Tibial nerve (tissue), 4 donors: Measurements from ENCODE around the gene CCDC78. TPM values are rescaled to one million over a fixed set of nuclear protein-coding genes. Genes with fewer than 3 reads are reported as not detected.

ENCODE experiments used
- DNase-seq, 2 donors: peaks; one replicate each; pipeline ENCODE4 v3.0.0-alpha.2; 2019; ENCODE audit warnings: low spot score in 2 of 2
- H3K27ac ChIP-seq, 4 donors: fragments of 200-600 bp; sonication (generic) in 3 of 4; one replicate each; pipeline ENCODE4 v1.5.1; 2017 to 2019; ENCODE audit warnings: mild to moderate bottlenecking in 1 of 4
- H3K27me3 ChIP-seq, 2 donors: fragments of 200-600 bp; sonication (generic) in 1 of 2; one replicate each; pipeline versions ENCODE4 v1.5.1 to v1.6.0; 2017 to 2019
- H3K36me3 ChIP-seq, 3 donors: fragments of 200-600 bp; sonication (generic); one replicate each; pipeline ENCODE4 v1.5.1; 2018 to 2019
- H3K4me1 ChIP-seq, 4 donors: fragments of 200-600 bp; sonication (generic) in 3 of 4; one replicate each; pipeline ENCODE4 v1.5.1; 2017 to 2019
- H3K4me3 ChIP-seq, 4 donors: fragments of 200-600 bp; sonication (generic) in 3 of 4; one replicate each; pipeline ENCODE4 v1.5.1; 2017 to 2019; ENCODE audit warnings: mild to moderate bottlenecking in 1 of 4, moderate library complexity in 1 of 4
- H3K9me3 ChIP-seq, 4 donors: fragments of 200-600 bp; sonication (generic) in 3 of 4; one replicate each; pipeline ENCODE4 v1.5.1; 2017 to 2019
- EP300 ChIP-seq, 2 donors: sonication (generic); formaldehyde crosslinking; IDR thresholded peaks; one replicate each; pipeline ENCODE4 v1.6.1; 2017; ENCODE audit warnings: antibody characterized with exemption in 2 of 2, mild to moderate bottlenecking in 1 of 2
- POLR2A ChIP-seq, 2 donors: fragments of 450-650 bp; IDR thresholded peaks; one replicate each; pipeline ENCODE4 v1.6.1; 2017; ENCODE audit warnings: antibody characterized with exemption in 2 of 2, mild to moderate bottlenecking in 2 of 2, moderate library complexity in 2 of 2
- WGBS, 2 donors: methylation state at CpG; one replicate each; pipeline ENCODE4 v1.1.5; 2018; 5-methylcytosine and 5-hydroxymethylcytosine counted together
- total RNA-seq, 4 donors: library from RNA; depleted of rRNA; stranded (reverse); fragments of >200 nt; gene quantifications; one replicate each; pipeline ENCODE4 v1.1.0, GENCODE V29; 2016
- TF ChIP-seq, protein P1 (sequence below), 5 experiments: fragments of 200-600 bp in 3 of 5; fragments of 450-650 bp in 2 of 5; sonication (generic) in 3 of 5; IDR thresholded peaks; one replicate each; pipeline ENCODE4 v1.5.1; 2016 to 2019; ENCODE audit warnings: antibody characterized with exemption in 5 of 5, mild to moderate bottlenecking in 3 of 5, moderate library complexity in 2 of 5

CCDC78 gene
- total RNA-seq, 4 donors from 2014 or later = 0.63 to 7.5 (median 3.0) TPM

DNA sequence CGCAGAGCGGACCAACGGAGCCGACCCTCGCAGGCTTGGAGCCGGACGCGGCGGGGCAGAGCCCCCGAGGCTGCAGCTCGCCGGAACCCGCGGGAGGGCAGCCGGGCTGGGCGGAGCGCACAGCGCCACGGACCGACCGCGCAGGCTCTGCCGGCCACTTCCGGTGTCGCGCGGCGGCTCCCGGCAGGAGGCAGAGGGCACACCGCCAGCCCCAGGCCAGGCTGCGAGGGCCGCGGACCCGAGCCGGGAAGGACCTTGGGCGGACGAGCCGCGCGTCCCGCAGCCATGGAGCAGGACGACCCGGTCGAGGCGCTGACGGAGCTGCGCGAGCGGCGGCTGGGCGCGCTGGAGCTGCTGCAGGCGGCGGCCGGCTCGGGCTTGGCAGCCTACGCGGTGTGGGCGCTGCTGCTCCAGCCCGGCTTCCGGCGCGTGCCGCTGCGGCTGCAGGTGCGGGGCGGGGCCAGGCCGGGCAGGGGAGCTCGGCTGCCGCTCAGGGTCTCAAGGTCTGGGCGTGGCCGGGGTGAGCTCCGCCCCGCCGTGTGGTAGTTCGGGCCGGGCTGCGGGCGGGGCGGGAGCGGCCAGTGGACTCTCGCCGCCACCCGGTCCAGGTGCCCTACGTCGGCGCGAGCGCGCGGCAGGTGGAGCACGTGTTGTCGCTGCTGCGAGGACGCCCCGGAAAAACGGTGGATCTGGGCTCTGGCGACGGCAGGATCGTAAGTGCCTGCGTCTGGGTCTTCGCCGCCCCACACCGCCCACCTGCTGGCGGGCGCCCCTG lies 5.1 kb downstream of the CCDC78 start, which contains the start of gene ANTKMT:
ANTKMT (plus strand) TSS at position 157 of the 775 bp plus-strand sequence; CDS start at position 286, 129 bp downstream.
- Histone ChIP-seq H3K9me3 (no peaks in the 10 kb centered on the region), H3K4me3 (peak within 1 kb of the TSS; percentile 65 to 91 (median 81)), H3K36me3 (no peaks in the 10 kb centered on the region), H3K27me3 (peaks cover 0 to 2% of the 10 kb centered on the region in 2 donors), H3K27ac (peak within 1 kb of the TSS; percentile 72 to 93 (median 88)), H3K4me1 (peaks cover 0 to 56% (median 38%) of the 10 kb centered on the region in 4 donors)
- 0 to 3% methylated on average over 32 to 76 of the region's 106 CpGs for WGBS, 2 donors
- peak; percentile 36 for DNase-seq
- TF ChIP-seq EP300 (IDR thresholded peaks at IDR 0.05) (no peak), POLR2A (IDR thresholded peaks at IDR 0.05) (peak; percentile 25 to 48)
- TF ChIP-seq, protein P1, sequence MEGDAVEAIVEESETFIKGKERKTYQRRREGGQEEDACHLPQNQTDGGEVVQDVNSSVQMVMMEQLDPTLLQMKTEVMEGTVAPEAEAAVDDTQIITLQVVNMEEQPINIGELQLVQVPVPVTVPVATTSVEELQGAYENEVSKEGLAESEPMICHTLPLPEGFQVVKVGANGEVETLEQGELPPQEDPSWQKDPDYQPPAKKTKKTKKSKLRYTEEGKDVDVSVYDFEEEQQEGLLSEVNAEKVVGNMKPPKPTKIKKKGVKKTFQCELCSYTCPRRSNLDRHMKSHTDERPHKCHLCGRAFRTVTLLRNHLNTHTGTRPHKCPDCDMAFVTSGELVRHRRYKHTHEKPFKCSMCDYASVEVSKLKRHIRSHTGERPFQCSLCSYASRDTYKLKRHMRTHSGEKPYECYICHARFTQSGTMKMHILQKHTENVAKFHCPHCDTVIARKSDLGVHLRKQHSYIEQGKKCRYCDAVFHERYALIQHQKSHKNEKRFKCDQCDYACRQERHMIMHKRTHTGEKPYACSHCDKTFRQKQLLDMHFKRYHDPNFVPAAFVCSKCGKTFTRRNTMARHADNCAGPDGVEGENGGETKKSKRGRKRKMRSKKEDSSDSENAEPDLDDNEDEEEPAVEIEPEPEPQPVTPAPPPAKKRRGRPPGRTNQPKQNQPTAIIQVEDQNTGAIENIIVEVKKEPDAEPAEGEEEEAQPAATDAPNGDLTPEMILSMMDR (IDR thresholded peaks at IDR 0.05) = peak in 2 of 5 experiments; percentile 36 to 73

DNA sequence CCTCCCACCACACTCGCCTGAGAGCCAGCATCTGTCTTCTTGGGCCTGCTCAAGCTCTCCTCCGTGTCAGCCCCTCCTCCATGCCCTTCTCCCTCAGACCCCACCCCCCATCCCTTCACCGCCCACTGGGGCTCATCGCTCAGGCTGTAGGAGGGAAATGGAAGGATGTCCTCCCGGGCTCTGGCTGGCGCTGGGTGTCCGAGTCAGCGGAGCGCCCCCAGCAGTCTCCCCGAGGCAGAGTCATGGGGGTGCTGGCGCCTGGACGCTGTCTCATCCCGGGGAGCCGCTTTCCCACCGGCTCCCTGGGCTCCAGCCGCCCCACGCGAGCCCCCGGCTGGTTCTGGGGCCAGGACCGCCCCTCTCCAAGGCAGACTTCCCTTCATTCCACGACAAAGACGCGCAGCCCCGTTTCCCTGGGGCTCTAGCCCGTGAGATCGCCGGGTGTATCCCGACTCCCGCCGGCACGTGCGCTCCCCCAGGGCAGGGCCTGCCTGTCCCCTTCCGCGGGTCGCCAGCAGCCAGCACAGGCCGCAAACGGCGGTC lies 5.7 kb downstream of the CCDC78 start:
- TF ChIP-seq POLR2A (IDR thresholded peaks at IDR 0.05) (no peak), EP300 (IDR thresholded peaks at IDR 0.05) (peak in 1 of 2 donors; percentile 47)
- TF ChIP-seq, protein P1 (IDR thresholded peaks at IDR 0.05) = peak in 1 of 5 experiments; percentile 5

DNA sequence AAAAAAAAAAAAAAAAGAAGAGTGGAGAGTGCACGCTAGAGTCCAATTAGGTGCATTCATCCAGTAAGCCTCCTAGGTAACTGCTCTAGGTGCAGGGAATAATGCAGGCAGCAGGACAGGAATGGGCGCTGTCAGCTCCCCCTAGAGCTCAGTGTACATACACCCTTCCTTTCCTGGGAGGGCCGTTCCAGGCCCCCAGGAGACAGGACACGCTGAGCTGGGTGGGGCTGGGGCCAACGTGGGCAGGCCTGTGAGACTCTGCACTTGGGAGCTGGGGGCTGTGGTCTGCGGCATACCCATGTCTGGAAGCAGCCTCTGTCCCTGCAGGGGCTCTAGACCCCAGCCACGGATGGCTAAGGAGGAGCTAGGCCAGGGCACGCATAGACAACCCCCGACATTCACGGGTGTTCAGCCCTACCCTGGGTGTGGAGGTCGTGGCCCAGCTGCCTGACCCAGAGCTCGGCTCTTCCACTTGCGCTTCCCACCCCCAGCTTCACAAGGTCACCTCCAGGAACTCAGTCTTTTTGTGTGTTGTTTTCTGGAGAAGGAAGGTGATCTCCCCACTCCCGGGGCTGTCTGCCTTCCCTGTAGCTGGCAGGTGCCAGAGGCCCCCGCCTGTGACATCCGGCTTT lies 6.3 kb downstream of the CCDC78 start:
- 6 to 11% methylated on average over 15 to 16 of the region's 16 CpGs for WGBS, 2 donors
- H3K27me3 ChIP-seq = no peaks in the 10 kb centered on the region
- H3K4me1 ChIP-seq = peaks cover 0 to 66% (median 41%) of the 10 kb centered on the region in 4 donors
- DNase-seq = no peak
- H3K9me3 ChIP-seq = no peaks in the 10 kb centered on the region
- peak overlapping the region; percentile 72 to 93 (median 88) for H3K27ac ChIP-seq
- H3K4me3 ChIP-seq = peak overlapping the region; percentile 65 to 91 (median 81)
- no peaks in the 10 kb centered on the region for H3K36me3 ChIP-seq
- TF ChIP-seq, protein P1 (IDR thresholded peaks at IDR 0.05) = no peak
- TF ChIP-seq POLR2A (IDR thresholded peaks at IDR 0.05) (no peak), EP300 (IDR thresholded peaks at IDR 0.05) (no peak)

More for the DNA sequence above, 5.7 kb downstream of the CCDC78 start:
- Histone ChIP-seq H3K9me3 (no peaks in the 10 kb centered on the region), H3K4me1 (peaks cover 0 to 62% (median 41%) of the 10 kb centered on the region in 4 donors), H3K36me3 (no peaks in the 10 kb centered on the region), H3K27me3 (no peaks in the 10 kb centered on the region), H3K4me3 (peak overlapping the region; percentile 65 to 91 (median 81)), H3K27ac (peak overlapping the region; percentile 72 to 93 (median 88))
- WGBS, 2 donors = 0 to 1% methylated on average over 19 to 37 of the region's 38 CpGs
- no peak for DNase-seq

DNA sequence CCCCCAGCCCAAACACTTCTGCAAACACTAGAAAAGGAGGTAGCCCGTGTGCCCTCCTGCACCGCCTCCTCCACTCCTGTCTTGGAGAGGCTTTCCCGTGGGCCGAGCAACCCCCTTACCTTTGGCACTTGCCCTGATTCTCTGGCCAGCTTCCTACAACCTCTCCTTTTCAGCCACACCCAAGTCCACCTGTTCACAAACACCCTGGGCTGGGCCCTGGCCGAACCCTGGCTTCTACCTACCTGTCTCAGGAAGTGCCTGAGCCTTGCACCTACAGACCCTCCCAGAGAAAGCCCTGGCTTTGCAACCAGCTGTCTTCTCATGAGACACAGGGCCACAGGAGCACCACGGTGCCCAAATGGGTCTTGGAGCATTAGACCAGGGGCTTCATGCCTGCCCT lies 7.3 kb downstream of the CCDC78 start:
- Histone ChIP-seq H3K9me3 (no peaks in the 10 kb centered on the region), H3K4me3 (no peak overlapping the region), H3K27ac (peak overlapping the region in 2 of 4 donors; percentile 88), H3K36me3 (no peaks in the 10 kb centered on the region), H3K4me1 (peaks cover 0 to 75% (median 47%) of the 10 kb centered on the region in 4 donors), H3K27me3 (no peaks in the 10 kb centered on the region)
- TF ChIP-seq POLR2A (IDR thresholded peaks at IDR 0.05) (no peak), EP300 (IDR thresholded peaks at IDR 0.05) (no peak)
- TF ChIP-seq, protein P1 (IDR thresholded peaks at IDR 0.05) = no peak
- WGBS, 2 donors = 62 to 77% methylated on average over 6 of the region's 6 CpGs
- DNase-seq = no peak
